Raji (cell line): ENCODE measurements around the gene EFHC2.

ENCODE experiments used
- POLR2A ChIP-seq: IDR thresholded peaks from 2 replicates; pipeline ENCODE4 v1.6.1; 2011; ENCODE audit warnings: low read depth, low read length, control low read depth; ENCODE audit not compliant: insufficient read depth

EFHC2 gene

DNA sequence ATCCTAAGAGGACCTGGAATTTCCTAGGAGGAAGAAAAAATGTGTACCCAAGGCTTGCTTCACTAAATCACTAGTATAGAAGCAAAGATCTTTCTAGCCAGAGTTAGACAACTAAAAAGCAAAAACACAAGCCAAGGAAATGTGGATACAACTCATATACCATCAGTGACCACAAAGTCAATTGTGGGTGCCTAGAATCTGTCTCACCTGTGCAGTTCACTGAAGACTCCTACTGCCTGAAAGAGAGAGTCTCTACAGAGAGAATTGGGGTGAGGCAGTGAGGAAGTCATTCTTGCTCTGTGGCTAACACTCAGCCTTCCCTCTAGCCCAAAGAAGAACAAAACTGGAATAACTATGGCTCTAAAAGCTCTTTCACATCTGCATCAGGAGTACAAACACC is 82.9 kb downstream of the EFHC2 start:
- TF ChIP-seq POLR2A, result no peak

DNA sequence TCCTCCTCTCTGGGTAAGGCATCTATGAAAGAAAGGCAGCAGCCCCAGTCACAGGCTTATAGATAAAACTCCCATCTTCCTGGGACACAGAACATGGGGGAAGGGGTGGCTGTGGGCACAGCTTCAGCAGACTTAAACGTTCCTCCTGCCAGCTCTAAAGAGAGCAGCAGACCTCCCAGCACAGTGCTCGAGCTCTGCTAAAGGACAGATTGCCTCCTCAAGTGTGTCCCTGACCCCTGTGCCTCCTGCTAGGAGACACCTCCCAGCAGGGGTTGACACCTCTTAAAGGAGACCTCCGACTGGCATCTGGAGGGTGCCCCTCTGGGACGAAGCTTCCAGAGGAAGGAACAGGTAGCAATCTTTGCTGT is 89.9 kb downstream of the EFHC2 start:
- TF ChIP-seq POLR2A, result no peak

DNA sequence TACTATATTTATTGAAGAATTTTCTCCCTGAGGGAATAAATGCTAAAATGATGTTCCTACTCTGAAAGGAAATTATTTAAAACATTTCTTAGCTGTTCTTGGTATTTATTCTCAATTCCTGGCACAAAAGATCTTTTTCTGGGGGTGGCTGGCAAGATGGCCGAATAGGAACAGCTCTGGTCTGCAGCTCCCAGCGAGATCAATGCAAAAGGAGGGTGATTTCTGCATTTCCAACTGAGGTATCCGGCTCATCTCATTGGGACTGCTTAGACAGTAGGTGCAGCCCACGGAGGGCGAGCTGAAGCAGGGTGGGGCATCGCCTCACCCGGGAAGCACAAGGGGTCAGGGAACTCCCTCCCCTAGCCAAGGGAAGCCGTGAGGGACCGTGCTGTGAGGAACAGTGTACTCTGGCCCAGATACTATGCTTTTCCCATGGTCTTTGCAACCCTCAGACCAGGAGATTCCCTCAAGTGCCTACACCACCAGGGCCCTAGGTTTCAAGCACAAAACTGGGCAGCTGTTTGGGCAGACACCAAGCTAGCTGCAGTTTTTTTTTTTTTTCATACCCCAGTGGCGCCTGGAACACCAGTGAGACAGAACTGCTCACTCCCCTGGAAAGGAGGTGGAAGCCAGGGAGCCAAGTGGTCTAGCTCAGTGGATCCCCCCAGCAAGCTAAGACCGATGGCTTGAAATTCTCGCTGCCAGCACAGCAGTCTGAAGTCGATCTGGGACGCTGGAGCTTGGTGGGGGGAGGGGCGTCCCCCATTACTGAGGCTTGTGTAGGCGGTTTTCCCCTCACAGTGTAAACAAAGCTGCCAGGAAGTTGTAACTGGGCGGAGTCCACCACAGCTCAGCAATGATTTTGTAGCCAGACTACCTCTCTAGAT is 90.5 kb downstream of the EFHC2 start:
- TF ChIP-seq POLR2A, result peak; percentile 34; the same call in 1 of the 2 replicates

DNA sequence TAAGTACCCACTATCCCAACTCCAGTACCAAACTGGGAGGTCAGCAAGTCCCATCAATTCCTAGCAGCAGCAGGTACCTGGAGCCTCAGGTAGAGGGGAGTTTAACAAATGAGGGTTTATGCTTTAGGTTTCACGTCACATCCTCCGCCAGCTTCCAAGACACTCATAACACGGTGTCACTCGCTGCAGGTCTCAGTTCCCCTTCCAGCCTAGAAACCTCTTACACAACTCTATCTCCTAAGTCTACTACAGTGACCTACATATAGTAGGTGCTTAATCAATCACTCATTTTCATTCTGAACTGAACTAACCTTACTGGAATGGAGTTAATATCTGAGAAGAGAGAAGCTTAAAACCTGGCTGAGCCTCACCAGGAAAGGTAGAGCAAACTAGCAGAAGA is 96.0 kb downstream of the EFHC2 start:
- no peak for TF ChIP-seq POLR2A

DNA sequence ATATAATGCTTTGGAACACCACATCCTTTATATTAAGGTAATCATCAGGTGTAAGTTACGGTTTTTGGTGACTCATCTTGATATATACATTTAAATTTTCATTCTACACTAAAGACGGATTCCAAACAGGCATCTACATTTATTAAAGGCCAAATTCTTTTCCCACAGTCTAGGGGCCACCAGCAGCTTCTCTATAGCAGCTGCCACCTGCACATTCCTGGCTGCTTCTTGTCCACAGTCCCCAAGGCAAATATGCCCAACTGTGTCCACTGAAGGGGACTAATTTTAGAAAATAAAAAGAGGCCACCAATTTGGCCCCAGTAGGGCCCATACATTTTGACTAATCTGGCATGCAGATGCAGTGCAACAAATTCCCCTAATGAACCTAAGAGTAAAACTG is 96.6 kb downstream of the EFHC2 start:
- TF ChIP-seq POLR2A, result no peak

DNA sequence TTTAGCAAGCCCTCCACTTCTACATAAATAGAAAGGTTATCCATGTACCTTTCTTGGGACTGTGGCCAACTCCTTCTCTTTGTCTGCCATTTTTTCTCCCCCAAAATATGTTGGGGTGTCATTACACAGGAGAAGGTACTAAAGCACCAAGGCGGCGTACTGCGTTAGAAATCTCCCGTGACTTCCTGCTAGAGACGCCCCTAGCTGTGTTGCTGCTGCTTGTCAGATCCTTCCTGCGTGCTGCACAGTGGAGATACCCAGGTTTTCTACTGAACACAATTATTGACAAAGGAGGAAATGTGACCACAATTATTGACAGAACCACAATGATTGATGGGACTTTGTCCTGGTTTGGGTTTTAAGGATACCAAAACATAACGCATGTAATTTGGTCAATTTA is 97.7 kb downstream of the EFHC2 start:
- no peak for TF ChIP-seq POLR2A

DNA sequence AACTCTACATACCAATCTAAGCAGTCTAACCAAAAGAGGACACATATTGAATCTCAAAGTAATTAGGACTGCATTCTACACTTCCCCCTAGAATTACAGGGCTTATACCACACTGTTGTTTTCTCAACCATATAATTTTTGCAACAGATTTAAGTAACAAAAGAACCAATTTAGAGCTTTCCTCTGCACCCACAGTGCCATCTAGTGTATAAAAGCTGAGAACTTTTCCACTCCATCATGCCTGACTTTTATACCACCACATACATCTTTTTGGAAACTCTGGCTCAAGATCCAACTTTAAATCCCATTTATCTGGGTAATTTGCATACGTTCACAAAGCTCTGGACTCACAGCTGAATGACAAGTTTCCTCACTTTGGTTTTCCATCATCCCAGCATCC is 99.5 kb downstream of the EFHC2 start:
- TF ChIP-seq POLR2A, result no peak

DNA sequence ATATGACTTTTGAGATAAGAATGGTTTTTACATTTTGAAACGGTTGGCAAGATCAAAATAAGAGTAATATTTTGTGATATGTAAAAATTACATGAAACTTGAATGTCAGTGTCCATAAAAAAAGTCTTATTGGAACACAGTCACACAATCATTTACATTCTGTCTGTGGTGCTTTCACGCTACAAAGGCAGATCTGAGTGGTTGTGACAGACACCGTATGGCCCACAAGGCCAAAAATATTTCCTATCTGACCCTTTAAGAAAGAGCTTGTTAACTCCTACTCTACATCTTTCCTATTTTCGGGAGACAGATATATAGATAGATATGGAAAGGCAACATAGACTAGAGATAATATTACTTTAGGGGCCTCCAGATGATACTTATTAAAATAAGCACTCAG is 101.9 kb downstream of the EFHC2 start:
- no peak for TF ChIP-seq POLR2A

DNA sequence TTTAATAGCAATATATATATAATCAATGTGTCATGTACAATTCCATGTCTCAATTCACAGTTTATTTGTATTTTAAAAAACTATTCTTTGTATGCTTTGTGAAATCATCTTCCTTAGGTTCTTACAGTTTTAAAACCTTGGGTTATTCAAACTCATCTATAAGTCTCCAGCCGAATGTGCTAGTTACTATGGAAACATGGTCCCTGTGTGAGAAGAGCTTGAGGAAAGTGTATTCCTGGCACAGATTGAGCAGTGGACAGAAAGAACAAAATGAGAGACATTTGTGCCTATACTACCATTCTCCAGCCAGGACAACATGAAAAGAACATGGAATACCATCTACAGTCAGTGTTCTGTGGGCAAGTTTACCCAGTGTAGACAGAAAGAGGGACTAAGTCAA is 103.4 kb downstream of the EFHC2 start:
- TF ChIP-seq POLR2A, result no peak

DNA sequence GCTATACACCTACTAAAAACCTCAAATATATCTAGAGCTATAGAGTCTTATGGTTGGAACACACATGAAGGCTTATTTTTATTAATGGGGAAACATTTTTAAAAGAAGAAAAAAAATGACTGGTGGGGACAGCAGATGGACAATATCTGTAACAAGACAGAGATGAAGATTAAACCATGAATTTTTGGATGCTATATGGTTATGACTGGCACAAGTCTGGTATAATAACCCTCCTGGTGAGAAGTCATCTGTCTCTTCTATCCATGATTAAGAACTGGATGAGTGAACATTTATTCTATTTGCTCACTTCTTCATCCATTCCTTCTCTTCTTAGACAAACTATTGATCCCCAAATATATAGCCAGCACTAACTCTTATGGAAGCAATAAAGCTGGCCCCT is 104.4 kb downstream of the EFHC2 start:
- TF ChIP-seq POLR2A, result no peak

DNA sequence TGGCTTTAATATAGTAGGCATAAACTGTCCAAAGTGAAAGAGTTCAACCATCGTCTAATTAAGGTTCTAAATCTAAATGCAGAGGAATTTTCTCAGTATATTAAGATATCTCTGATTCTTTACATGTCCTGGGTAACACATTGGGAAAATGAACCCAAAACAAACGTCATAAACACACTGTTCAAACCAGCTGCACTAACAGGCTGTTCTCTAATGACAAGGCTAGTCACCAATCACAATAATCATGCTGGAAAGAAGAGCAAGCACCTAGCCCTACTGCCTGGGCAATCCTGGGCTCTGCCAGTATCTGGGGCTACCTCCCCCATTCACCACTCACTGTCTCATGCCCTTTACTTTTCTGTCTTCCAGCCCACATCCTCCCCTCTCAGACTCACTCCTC is 107.9 kb downstream of the EFHC2 start:
- TF ChIP-seq POLR2A, result no peak

DNA sequence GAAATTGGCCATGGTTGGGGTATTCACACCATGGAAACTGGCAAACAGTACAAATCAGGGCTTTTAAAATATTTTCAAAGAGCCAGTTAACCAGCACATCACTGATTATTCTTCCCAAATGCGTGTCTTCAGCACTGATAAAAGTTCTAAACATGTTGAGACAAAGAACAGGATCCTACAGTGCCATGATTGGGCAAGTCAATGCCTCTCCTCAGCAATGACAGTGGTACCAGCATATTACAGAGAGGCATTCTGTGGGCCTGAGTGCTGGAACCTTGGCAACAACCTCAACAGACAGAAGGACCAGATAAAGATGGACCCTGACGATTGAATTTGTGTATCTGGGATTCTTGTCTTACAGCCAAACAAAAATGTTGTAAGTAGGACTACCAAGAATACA is 108.9 kb downstream of the EFHC2 start:
- no peak for TF ChIP-seq POLR2A

DNA sequence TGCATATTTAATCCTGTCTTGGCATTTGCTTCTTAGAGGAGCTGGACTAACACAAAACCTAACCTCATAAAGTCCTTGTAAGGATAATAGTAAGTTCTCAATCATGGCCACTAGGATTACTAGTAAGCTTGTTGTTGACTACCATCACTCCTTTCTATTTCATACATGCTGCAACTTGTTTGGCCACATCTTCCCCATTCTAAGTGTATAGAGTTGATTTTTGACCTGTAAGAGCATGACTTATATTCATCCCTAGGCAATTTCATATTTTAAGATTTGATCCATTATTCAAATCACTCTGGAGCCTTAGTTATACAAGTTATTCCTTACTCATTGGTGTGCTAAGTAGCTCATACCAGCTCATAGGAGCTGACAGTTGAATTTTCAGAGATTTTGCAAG is 109.4 kb downstream of the EFHC2 start:
- no peak for TF ChIP-seq POLR2A

DNA sequence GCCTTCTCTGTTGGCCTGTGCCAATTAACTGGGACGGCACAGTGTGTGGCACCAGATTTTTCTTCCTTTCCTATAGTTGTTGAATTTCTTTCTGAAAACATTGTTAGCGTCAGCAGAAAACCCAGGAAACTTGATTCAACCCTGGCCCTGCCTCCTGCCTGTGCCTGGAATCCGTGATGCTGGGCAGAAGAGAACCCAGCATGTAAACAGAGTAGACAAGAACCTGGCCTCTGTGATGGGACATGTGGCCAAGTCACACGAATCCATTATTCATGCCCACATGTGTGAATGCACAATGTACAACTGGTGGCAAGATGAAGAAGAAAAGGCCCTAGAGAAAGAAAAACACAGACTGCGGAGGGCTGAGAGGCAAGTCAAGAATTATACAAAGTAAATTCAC is 111.4 kb downstream of the EFHC2 start:
- no peak for TF ChIP-seq POLR2A

DNA sequence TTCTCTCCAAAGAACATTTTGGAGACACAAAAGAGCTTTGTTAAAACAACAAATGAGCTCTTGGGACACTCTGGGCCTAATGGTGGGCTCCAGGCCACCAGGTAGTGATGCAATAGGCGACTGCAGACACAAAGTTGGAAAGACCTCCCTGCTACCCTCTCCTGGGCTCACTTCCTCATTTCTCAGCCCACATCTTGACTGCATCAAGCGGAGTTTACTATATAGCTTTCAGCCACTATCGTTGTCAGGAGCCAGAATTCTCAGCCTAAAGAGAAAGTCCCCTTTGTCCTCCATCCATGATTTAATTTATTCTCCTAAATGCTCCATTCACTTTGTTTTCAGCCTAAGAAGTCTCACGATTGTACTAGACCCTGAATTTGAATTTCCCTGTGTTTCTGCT is 114.9 kb downstream of the EFHC2 start:
- TF ChIP-seq POLR2A, result no peak

DNA sequence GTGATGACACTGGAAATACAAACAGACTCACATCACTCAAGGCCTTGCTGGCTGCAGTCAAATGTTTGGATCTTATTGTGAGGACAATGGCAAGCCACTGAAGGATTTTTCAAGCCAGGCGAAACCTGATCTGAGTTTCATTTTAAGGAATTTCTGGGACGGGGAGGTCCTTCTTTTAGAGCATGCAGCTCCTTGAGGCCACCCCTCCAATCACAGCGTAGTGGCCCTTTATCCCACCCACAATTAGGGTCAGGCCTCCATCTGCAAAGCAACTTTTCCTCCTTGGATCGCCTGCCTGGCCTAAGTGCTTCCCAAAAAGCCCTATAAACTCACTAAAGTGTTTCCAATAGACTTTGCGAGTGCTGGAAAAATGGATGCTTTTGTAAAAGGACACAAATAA is 115.5 kb downstream of the EFHC2 start:
- no peak for TF ChIP-seq POLR2A

DNA sequence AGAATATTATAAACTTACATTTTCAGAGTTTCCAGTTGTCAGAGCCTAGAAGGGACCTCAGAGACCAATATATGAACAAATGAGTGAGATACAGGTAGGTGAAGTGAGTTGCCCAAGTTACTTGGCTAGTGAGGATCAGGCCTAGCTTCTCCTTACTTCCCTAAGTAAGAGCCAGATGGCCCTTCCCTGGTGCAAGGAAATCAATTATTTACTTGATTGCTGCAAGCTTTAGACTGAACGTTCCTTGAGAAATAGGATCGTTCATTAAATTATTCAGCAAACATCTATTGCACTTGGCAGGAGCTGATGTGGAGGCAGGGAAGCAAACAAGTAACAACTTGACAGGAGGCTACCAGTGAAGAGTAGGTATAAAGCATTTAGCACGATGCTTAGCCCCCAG is 117.8 kb downstream of the EFHC2 start:
- no peak for TF ChIP-seq POLR2A

DNA sequence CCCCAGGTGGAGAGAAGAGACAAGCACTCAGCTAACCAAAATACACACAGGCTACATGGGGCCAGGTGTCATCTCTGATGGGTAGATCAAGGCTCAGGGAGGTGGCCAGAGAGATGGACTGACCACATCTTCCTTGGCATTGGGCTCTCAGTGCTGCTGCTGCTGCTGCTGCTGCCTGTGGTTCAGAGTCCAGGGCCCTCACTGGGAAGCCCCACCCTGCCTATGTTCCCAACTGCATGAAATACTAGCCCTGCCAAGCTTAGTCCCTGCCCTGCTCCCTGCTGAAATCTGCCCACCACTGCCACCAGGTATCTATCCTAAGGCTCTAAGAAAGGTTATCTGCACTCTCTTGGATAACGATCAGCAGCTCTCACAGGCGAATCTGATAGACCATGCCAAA is 118.7 kb downstream of the EFHC2 start:
- no peak for TF ChIP-seq POLR2A

DNA sequence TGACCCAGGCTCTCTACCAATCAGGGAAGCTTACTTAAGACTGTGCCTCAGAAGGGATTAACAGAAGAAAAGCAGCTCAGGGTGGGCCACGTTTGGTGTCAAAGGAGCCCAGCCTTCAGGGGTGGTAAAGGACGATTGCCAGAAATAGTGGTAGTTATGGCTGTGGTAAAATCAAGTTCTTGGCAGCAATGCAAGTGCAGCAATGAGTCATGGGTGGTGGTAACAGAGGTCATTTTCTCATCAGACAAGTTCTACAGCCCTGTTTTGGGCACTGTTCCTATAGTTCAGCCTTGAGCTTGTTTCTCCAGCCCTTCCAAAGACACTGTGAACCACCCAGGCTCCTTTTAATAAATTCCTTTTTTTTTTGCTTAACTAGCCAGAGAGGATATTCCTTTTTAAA is 120.3 kb downstream of the EFHC2 start:
- TF ChIP-seq POLR2A, result no peak
